ENCODE measurements around the gene SMIM20.

GRCh38 chr4:25956260-25956659 lies 42.2 kb downstream of the SMIM20 start:
- TF ChIP-seq POLR2AphosphoS5 (IDR thresholded peaks at IDR 0.05; ENCODE audit: low read depth, low read length): no peak
- TF ChIP-seq SIN3A (IDR thresholded peaks at IDR 0.05; ENCODE audit: borderline replicate concordance, insufficient read depth, low read length): no peak
